Measurements from ENCODE around the gene KCNJ8.

- no peak for TF ChIP-seq CTCF (IDR thresholded peaks at IDR 0.05)
- TF ChIP-seq POLR2A (IDR thresholded peaks at IDR 0.05): no peak
These were observed 21.3 kb upstream of the KCNJ8 start for GRCh38 chr12:21795648-21796328.

Measured in thyroid gland (tissue), 4 donors.